Measurements from ENCODE around the gene ZNF608.

DNA sequence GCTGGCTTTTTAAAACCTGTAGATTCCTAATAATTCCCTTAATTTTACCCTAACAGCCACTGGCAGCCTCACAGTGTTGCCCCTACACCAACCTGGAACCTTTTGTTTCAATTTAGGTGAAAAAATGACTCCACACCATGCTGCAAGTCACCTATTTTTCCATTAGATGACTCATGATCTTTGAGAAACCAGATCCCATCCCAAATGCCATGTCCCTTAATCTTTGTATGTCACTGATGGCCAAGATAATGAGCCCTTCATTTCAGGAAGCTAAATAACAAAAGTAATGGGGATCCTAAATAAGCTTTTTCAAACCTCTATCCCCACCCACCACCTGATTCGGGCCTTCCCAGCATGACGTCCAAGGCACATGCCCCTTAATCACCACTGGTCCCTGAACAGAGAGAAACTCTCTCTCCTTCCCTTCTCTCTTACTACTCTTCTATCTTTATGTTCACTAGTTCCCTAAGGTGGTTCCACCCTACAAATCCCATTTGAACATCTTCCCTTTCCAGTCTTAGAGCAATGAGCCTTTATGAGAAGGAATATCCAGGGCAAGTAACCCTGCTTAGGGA, 33.6 kb downstream of the ZNF608 start:
- TF ChIP-seq, protein P1, sequence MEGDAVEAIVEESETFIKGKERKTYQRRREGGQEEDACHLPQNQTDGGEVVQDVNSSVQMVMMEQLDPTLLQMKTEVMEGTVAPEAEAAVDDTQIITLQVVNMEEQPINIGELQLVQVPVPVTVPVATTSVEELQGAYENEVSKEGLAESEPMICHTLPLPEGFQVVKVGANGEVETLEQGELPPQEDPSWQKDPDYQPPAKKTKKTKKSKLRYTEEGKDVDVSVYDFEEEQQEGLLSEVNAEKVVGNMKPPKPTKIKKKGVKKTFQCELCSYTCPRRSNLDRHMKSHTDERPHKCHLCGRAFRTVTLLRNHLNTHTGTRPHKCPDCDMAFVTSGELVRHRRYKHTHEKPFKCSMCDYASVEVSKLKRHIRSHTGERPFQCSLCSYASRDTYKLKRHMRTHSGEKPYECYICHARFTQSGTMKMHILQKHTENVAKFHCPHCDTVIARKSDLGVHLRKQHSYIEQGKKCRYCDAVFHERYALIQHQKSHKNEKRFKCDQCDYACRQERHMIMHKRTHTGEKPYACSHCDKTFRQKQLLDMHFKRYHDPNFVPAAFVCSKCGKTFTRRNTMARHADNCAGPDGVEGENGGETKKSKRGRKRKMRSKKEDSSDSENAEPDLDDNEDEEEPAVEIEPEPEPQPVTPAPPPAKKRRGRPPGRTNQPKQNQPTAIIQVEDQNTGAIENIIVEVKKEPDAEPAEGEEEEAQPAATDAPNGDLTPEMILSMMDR (conservative IDR thresholded peaks at IDR 0.05; ENCODE audit: low read depth, low read length) = no peak
- TF ChIP-seq EZH2phosphoT487 (IDR thresholded peaks at IDR 0.05; ENCODE audit: borderline replicate concordance, low read length) (no peak), EZH2 (IDR thresholded peaks at IDR 0.05; ENCODE audit: low read length, unreplicated experiment) (no peak)

Data from PC-3 (cell line).